NCI-H524 (cell line): ENCODE data around the gene JAML.
A peak's percentile ranks its signal among the peaks of the same experiment; 100 is the strongest.

Experiments used
- DNase-seq, 2 experiments: peaks; one replicate each; lab custom pipeline; 2025; lab: John Stamatoyannopoulos, UW

JAML gene

DNA sequence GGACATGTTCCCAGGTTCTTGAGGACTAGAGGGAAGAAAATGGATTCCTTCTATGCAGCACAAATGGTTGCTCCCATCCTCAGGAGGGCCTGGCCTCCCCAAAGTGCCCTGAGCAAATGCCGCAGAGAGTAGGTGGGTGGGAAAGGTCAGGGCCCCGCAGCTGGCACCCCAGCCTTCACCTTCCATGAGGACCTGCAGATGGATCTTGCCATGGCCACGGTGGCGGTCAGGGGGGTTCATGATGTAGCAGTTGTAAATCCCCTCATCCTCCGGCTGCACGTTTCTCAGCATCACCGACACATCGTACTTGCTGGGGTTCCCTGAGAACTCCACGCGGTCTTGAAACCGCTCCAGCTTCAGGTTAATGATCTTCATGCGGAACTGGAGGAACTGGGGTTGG lies 56.9 kb downstream of the JAML start:
- no peak for DNase-seq

DNA sequence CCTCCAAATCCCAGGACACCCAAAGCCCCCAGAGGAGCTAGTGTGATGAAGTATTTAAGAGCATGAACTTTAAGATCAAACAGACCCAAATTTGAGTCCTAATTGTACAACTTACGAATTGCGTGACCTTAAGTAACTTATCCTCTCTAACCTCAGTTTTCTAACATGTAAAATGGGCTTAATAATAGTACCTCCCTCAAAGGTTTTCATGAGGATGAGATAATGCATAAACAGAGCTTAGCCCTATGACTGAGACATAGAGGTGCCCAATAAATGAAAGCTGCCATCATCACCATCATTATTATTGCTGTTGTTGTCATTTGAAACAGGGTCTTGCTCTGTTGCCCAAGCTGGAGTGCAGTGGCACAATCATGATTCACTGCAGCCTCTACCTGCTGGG lies 57.6 kb downstream of the JAML start:
- no peak for DNase-seq

DNA sequence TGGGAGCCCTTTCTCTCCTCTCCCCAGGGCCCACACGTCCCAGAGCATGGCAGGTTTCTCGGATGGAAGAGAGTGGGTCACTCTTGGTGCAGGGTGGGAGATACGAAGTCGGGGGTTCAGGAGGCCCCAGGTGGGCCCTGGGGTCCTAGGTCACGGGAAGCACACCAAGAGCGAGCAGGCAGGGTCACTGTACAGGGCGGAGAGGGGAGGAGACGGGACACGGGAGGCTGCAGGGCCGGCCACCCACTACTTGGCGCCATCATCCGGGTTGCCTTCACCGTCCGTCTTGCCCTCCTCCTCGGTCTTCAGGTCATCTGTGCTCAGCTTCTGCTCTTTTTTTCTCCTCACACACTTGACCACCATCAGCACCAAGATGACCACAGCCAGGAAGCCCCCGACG lies 58.2 kb downstream of the JAML start:
- no peak for DNase-seq

DNA sequence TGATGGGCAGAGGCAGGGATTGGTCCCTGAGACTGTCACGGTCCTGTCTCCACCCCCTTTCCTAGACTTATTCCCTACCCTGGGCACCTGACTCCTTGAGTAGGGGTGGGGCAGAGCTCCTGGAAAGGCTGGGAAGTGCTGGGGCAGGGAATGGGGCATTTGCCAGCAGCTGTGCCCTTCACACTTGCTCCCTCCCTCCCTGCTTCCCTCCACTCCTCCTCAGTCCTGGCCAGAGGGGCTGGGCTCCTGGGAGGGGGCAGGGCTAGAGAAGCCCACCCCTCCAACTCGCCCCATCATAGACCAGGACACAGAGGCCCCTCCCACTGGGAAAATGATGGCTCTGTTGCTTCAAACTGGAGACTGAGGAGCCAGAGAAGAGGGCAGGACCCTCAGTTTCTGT lies 59.9 kb downstream of the JAML start:
- DNase-seq: no peak

DNA sequence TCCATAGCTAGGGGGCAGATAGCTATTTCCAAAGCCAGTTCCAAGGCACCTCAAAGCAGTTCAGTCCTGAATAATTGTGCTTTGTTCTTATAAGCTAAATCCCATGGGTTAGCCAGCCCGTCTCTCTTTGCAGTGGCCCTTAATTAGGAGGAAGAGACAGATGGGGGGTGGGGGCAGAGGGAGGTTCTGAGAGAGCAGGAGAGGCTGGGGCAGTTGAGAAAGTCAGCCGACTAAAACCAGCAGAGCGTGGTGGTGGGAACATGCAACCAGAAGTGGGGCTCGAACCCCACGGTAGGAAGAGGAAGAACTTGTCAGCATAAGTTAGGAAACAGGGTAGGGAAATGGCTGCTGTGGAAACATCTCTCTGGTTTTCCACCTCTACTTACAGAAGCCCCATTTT lies 61.3 kb downstream of the JAML start:
- DNase-seq: peak in 1 of 2 experiments; percentile 26

DNA sequence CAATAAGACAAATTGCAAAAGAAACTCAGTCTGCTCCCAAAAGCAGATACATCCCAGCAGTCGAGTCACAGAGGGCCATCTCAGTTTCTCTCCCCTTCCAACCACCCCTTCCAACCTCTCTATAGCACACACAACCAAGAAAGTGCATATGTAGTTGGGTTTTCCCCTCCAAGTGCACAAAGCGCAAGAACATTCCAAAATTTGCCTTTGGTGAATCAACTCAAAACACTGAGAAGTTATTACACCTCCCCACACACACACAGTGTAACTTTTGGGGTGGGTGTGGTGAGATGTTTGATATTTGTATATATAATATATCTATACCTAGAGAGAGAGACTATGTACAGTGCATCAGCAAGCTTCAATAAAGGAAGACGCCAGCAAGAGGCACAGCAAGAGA lies 62.0 kb downstream of the JAML start:
- no peak for DNase-seq

DNA sequence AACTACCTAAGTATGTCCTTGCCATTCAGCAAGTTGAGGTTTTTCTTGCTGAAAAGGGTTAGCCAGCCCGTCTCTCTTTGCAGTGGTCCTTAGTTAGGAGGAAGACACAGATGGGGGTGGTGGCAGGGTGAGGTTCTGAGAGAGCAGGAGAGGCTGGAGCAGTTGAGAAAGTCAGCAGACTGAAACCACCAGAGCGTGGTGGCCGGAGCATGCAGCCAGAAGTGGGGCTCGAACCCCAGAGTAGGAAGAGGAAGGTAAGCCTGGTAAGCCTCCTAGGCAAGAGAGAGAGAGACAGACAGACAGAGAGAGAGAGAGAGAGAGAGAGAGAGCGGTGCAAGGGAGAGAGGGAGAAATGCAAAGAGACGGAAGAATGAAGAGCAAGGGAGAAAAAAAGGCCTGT lies 63.0 kb downstream of the JAML start:
- DNase-seq: no peak

DNA sequence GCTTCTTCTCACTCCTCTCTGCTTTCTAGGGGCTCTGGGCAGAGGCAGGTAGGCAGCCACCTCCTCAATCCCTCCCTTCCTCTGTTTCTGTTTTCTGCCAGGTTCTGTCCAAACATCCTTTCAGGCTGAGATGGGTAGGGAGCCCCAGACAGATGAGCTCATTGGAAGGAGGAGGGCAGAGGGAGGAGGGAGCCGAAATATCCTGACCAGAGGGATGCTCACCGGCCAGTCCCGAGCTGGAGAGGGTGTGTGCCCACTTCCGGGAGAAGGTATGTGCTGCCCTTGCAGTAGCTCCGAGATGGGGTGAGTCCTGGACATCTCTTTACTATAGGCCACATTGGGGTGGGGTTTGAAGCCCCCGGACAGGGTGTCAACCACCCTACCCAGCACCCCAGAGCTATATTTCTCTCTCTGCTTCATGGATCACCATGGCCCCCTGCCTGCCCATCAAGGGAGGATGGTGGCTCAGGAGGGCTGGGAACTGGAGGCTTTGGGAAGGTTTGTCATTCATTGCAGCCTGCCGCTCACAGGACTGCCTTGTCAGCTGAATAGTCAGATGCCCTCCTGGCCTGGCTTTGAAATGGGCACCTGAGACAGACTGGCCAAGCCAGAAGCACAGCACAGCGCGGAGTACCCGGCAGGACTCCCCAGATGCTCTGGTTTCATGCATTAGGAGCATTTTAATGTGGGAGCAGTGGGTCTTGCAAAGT lies 67.5 kb downstream of the JAML start:
- no peak for DNase-seq

DNA sequence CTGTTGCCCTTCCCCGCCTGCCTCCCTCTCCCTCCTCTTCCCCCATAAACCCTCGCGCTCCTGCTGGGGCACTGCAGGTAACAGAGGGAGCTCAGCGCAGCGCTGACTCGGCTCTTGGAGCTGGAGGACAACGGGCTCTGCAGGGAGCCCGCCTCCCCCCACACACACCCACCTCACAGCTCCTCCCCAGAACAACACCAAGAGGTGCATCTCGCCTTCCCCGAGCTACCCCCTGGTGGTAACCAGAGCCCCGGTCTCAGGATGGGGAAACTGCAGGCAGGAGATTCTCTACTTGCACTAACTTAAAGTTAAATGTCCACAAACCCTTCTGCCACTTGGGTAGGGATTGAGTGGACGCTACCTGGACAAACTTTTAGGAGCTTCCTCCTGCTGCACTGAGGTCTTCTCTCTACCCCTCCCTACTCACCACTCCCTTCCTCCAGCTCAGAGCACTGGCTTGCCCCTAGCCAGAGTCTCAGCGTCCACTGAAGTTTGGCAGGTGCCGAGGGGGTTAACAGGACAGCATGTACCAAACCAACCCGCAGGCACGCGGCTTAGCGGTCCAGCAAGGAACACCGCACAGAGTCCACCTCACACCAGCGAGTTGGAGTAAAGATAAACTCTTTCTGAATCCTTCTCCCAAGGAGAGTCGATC lies 68.2 kb downstream of the JAML start:
- peak in 1 of 2 experiments; percentile 42 for DNase-seq

DNA sequence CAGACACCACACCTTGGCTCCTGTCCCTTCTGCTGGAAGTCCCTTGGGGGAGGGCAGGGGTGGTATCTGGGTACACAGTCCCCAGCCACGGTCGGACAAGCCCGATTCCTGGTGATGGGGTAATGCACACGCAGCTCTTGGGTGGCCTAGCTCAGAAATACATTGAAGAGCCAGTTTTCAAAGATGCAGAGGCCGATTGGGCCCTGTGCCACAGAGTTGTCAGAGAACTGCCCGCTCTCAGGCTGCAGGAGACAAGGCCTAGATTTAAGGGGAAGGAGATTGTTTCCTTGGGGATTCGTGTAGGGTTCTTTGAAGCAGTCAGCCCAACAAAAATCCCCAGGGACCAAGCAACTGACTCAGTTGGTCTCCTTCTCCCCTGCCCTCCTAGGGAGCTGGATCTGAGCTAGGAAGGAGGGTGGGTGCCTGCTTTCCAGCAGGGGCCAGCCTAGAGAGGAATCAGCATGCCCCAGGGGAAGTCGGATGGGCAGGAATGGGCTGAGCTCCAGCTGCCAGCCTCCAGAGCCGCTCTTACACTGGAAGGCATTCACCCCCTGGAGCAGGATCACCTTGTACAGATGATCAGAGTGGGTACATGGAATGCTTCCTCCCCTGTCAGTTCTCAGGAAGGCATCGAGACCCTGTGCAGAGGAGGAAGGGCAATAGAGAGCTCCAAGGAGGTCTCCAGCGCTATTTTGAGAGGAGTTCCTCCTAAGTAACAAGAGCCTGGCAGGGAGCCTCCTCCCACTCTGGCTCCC lies 68.9 kb downstream of the JAML start:
- peak in 1 of 2 experiments; percentile 39 for DNase-seq

DNA sequence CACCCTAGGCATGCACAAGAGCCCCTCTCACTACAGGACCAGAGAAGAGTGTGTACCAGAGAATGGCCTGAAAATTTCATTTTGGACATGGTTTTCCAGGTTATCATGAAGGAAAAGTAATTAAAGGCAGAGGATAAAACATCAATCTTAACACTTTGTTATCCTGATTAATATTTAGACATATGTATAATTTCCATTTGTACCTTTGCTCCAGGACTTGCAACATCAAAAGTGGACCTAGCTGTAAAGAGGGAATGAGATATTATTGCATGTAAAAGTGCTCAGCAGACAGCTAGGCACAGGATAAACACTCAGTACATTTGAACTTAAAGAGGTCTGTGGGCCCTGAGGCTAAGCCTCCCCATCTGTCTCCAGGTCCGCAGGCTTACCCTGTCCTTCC lies 70.2 kb downstream of the JAML start:
- DNase-seq: peak in 1 of 2 experiments; percentile 22

DNA sequence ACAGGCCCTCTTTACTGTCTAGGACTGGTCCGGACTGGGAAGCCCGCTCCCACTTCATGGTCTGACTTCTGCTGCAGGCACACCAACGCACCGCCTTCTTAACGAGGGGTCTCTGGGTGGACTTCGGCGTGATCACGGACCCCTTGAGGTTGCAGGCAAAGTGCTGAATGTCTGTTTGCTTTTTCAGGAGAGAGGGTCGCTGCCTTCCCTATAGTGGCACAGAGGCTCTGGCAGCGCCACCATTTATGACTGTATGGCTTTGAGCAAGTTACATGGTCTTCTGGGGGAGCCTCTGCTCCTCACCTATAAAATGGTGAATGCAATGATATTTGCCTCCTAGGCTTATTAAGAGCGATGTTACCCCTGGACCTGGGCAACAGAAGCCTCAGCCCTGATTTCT lies 70.8 kb downstream of the JAML start:
- DNase-seq: no peak

DNA sequence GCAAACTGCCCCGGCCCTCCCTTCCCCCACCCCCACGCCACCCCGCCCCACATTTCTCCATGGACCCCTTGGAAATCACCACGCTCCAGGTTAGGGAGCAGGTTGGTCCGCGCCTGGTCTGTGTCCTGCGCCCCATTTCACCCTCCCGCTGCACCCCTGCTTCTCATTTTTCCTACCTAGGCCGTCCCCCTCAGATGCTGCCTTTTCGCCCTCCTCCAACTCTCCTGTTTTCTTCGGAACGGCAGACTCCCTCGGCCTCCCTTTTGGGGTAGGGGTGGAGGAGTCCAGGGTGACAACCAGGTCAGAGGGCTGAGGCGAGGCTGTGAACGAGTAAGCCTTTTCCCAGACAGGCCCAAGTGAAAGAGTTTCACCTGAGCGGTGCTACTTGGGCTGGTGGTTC lies 71.3 kb downstream of the JAML start:
- no peak for DNase-seq

DNA sequence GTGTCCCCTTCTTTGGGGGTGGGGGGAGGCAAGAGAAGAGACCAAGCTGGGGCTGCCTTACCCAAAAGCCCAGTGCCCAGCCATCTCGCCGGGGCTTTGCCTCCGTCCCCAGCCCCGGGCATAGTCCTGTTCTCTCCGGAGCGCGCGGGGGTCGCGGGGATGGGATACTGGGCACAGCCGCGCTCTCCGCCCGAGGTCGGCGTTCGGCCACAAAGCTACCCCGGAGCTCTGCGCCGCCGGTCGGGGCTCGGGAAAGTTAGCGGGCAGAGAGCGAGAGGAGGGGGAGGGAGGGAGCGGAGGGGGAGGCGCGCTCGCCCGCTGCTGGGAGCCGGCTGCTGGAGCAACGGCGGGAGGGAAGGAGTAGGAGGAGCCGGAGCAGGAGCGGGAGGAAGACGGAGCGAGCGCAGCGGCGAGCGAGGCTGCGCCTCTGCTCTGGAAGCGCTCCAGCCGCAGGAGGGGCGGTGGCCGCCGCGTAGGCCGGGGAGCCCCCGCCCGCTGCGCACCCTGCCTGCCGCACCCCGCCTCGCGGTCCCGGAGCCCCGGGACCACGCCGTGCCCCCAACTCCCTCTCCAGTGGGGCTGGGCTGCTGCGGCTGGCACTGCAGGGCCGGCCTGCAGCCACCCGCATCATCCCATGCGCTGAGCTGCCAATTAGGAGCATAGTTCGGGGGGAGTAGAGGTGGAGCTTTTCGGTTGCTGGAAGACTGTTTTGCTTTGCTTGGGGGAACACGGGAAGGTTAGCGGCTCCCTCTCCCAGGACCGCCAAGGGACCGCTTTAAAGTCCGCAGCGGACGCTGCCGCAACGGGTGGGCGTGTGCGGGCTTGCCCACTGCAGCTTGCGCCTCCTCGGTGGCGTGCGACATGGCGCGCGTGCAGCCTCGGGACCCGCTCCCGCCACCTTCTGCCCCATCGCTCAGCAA lies 72.0 kb downstream of the JAML start, which contains the start of gene SCN4B:
Gene SCN4B, minus strand, starts transcription at position 272 of the 920 bp plus-strand sequence. Its CDS starts 150 bp downstream, at position 122.
- DNase-seq: peak in 1 of 2 experiments; percentile 49

DNA sequence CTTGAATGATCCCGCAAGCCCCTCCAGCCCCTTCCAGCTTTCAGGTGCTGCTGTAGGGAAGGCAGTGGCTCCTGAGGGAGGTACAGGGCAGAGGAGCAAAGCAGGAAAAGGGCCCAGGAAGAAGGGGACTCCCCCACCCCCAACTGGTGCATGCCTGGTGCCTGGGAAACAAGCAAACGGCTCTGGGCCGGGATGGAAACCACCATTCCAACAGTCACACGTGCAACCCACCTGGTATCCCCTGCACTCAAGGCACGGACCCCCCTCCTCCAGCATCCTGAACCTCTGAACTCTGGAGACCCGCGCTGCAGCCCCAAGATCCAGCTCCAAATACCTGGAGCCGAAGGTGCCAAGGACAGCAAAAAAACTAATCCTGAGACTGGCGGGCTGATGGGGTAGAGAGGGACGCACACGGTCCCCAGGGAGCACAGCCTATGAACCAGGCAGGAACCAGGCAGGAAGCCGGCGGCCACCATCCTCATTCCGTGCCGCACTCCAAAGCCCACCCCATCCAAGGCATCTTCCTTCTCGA lies 72.7 kb downstream of the JAML start:
- peak in 1 of 2 experiments; percentile 34 for DNase-seq

DNA sequence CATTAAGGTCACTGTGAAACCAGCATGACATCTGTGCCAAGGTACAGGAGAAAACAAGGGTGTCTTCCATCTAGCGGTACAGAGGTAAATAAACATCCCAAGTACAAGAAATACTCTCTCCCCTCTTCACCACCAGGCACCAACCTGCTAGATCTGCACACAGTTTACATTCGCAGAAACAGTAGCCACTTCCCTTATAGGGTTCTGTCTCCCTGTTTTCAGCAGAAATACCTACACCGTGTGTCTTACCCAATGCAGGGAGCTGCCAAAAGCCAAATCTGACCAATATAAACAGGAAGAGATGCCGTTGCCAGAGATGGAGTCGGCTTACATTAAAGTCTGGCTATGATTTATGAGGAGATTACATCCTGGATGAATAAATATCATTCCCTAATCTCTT lies 73.4 kb downstream of the JAML start:
- DNase-seq: peak in 1 of 2 experiments; percentile 9

DNA sequence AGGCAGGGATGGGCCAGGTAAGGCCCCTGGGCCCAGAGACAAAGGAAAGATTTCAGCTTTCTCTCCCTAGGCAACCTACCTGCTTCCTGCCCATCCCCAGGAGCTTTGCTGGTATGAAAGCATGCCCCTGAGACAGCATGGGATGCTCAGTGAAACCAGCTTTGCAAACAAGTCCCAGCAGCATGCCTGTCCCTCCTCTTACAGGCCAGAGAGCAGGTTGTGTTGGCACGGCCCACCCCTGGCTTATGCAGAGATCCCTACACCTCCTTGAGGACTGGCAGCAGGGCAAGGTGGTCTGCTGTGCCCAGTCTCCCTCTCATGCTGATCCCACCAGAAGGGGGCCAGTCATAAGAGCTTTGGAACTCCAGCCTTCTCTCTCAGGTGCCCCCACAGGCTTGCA lies 75.3 kb downstream of the JAML start:
- DNase-seq: peak in 1 of 2 experiments; percentile 6

DNA sequence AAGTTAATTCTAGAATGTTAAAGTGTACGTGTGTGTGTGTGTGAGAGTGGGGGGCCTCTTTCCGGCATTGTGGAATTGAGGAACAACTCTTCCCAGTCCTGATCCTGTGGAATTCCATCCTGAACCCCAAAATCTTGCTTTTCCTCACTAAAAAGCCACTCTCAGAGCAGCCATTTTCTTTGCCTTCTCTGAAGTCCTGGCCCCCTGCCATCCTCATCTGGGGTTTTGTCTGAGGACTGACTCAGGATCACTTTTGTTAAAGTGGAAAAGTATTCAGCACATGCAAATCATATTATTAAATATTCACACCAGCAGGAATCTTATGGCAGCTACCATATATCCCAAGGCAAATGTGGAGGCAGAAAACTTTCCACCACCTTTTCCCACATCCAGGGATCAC lies 76.0 kb downstream of the JAML start:
- no peak for DNase-seq

DNA sequence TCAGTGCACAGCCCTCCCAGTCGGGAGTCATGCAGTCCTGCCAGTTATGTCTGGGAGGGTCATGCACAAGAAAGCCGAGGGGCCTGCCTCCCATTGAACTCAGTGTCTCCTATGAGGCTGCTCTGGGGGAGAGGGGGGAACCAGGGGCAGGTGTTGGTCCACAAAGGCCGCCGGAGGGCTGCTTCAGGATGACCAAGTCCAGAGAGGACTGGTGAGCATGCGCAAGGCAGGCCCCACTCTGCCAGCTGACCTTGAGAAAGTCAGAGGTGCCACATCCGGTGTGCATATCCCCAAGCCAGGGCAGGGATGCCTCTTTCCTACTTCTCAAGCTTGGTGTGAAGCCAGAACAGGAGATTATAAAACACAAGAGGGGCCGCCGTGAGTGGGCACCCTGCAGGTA lies 76.6 kb downstream of the JAML start:
- DNase-seq: no peak

DNA sequence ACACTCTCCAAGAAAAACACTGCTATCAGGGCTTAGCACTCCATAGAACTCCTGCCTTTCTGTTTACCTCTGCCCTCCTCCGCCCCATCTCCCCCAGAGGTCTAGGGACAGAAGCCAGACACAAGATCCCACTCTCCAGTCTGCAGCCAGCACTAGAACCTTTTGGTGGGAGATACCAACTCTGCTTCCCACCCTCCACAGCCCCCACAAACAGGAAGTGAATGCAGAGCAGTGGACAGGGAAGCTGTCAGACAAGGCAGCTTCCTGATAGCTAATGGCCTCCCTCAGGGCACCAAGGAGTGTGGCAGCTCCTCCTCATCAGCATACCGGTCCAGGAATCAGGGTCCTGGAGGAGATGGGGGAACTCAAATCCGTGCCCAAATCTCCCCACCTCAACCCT lies 77.3 kb downstream of the JAML start:
- DNase-seq: no peak

DNA sequence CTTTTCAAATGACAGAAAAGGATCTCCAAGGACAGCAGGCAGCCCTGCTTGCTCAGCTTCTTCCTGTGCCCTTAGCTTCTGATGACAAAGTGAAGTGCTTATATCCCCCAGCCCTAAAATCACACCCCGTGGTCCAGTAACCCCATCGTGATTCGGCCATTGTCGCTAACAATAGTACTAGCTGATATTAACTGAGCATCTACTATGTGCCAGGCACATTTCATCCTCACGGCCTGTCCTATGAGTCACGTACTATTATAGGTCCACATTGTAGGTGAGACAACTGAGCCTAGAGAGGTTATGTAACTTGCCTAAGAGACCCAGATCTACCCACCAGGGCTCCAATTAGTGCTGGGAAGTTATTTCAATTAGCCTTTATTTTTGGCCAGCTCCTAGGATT lies 78.3 kb downstream of the JAML start:
- no peak for DNase-seq
